K562 (cell line): ENCODE measurements around the gene DNAJB6.

Experiments
- BHLHE40 ChIP-seq: IDR thresholded peaks from 2 replicates; pipeline ENCODE4 v1.6.1; 2011; ENCODE audit warnings: low read length, improper control_type of control experiment
- EP300 ChIP-seq: IDR thresholded peaks from 2 replicates; pipeline ENCODE4 v1.6.1; 2012; ENCODE audit warnings: low read length, improper control_type of control experiment
- ETV5 ChIP-seq: sonication (generic); formaldehyde crosslinking; IDR thresholded peaks from 2 replicates; pipeline ENCODE4 v1.4.0; 2020; ENCODE audit warnings: low read depth, mild to moderate bottlenecking, missing genetic modification reagents
- FOXK1 ChIP-seq: sonication (generic); formaldehyde crosslinking; IDR thresholded peaks from 2 replicates; pipeline ENCODE4 v1.8.0; 2022; ENCODE audit warnings: missing genetic modification reagents, mild to moderate bottlenecking, borderline replicate concordance
- MXI1 ChIP-seq: IDR thresholded peaks from 2 replicates; pipeline ENCODE4 v1.6.1; 2011; ENCODE audit warnings: low read depth, mild to moderate bottlenecking, improper control_type of control experiment, low read length
- MYNN ChIP-seq, 2 experiments: sonication (generic); formaldehyde crosslinking in 1 of 2; IDR thresholded peaks; 2 replicates each; pipeline versions ENCODE4 v1.5.0 to v1.6.1; 2016 to 2020; ENCODE audit warnings: antibody characterized with exemption in 1 of 2, missing genetic modification reagents in 1 of 2
- POLR2A ChIP-seq: fragments of 450-650 bp; conservative IDR thresholded peaks from 2 replicates; pipeline ENCODE4 v1.6.1; 2016
- RBM25 ChIP-seq: fragments of 200-400 bp; formaldehyde crosslinking; IDR thresholded peaks from 2 replicates; pipeline ENCODE4 v1.6.1; 2018; ENCODE audit warnings: low read length, low read depth, moderate library complexity; ENCODE audit not compliant: severe bottlenecking
- RNF2 ChIP-seq: sonication (generic); IDR thresholded peaks from 2 replicates; pipeline ENCODE4 v1.6.1; 2016
- SMAD3 ChIP-seq: fragments of 450-650 bp; formaldehyde crosslinking; conservative IDR thresholded peaks from 2 replicates; pipeline ENCODE4 v1.4.0; 2020; ENCODE audit warnings: mild to moderate bottlenecking
- ZNF133 ChIP-seq: fragments of 250-450 bp; sonication (Bioruptor Pico); IDR thresholded peaks from 2 replicates; pipeline ENCODE4 v1.4.0; 2020; ENCODE audit warnings: mild to moderate bottlenecking
- TF ChIP-seq, protein P1 (sequence below), 3 experiments: IDR thresholded peaks in 2 of 3; conservative IDR thresholded peaks in 1 of 3; 2 replicates each; pipeline ENCODE4 v1.5.1; 2011 to 2012; ENCODE audit warnings: low read length in 3 of 3, mild to moderate bottlenecking in 3 of 3, control low read depth in 2 of 3, improper control_type of control experiment in 1 of 3, inconsistent platforms in 1 of 3, low read depth in 1 of 3, mixed read lengths in 1 of 3, moderate library complexity in 1 of 3; ENCODE audit not compliant: insufficient read depth in 2 of 3
- TF ChIP-seq, protein P2 (sequence below): sonication (generic); formaldehyde crosslinking; IDR thresholded peaks from 2 replicates; pipeline ENCODE4 v1.8.1; 2023; ENCODE audit warnings: mild to moderate bottlenecking, missing genetic modification reagents

DNA sequence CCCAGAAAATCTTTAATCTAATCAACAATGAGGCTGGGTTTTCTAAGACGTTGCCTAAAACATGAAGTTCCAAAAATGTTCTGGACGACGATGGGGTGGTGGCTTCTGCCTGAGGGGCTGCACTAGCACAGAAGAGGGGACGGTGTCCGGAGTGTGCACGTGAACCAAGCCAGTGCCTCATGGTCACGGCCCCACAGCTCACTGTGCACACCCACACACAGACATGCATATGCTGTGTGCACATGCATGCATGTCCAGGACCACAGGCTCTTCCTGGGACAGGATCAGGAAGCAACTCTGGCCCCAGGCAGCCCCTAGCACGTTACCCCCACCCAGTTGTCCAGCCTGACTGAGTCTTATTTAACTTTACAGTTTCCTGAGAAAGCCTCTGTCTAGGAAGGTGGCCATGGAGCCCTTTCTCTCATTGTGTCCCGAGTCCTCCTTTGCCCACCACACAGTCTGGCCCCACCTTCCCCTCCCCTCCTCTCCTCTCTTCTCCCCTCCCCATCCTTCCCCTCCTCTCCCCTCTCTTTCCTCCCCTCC is 100.8 kb downstream of the DNAJB6 start:
- TF ChIP-seq SMAD3 (no peak), FOXK1 (no peak), POLR2A (no peak), ETV5 (CRISPR knock-in tag) (no peak), MYNN (IDR thresholded peaks at IDR 0.05) (no peak), MYNN (CRISPR knock-in tag; IDR thresholded peaks at IDR 0.05) (no peak), MXI1 (no peak), RBM25 (no peak), RNF2 (no peak), EP300 (no peak), ZNF133 (CRISPR knock-in tag) (no peak), BHLHE40 (no peak)
- TF ChIP-seq, protein P1, sequence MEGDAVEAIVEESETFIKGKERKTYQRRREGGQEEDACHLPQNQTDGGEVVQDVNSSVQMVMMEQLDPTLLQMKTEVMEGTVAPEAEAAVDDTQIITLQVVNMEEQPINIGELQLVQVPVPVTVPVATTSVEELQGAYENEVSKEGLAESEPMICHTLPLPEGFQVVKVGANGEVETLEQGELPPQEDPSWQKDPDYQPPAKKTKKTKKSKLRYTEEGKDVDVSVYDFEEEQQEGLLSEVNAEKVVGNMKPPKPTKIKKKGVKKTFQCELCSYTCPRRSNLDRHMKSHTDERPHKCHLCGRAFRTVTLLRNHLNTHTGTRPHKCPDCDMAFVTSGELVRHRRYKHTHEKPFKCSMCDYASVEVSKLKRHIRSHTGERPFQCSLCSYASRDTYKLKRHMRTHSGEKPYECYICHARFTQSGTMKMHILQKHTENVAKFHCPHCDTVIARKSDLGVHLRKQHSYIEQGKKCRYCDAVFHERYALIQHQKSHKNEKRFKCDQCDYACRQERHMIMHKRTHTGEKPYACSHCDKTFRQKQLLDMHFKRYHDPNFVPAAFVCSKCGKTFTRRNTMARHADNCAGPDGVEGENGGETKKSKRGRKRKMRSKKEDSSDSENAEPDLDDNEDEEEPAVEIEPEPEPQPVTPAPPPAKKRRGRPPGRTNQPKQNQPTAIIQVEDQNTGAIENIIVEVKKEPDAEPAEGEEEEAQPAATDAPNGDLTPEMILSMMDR (IDR thresholded peaks at IDR 0.05 in 2 of 3, conservative IDR thresholded peaks at IDR 0.05 in 1 of 3; ENCODE audit: insufficient read depth in 2 of 3, low read depth in 1 of 3, low read length in 3 of 3): no peak
- TF ChIP-seq, protein P2, sequence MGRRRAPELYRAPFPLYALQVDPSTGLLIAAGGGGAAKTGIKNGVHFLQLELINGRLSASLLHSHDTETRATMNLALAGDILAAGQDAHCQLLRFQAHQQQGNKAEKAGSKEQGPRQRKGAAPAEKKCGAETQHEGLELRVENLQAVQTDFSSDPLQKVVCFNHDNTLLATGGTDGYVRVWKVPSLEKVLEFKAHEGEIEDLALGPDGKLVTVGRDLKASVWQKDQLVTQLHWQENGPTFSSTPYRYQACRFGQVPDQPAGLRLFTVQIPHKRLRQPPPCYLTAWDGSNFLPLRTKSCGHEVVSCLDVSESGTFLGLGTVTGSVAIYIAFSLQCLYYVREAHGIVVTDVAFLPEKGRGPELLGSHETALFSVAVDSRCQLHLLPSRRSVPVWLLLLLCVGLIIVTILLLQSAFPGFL (CRISPR knock-in tag): no peak
